Skeletal muscle tissue (tissue), 4 donors: ENCODE measurements around the gene GDF10. TPM values are rescaled to one million over a fixed set of nuclear protein-coding genes. Genes with fewer than 3 reads are reported as not detected.

ENCODE experiments used
- H3K27ac ChIP-seq: one replicate; pipeline ENCODE4 v1.7.0; 2013; ENCODE audit warnings: mild to moderate bottlenecking, low read depth, low read length, inconsistent platforms
- H3K27me3 ChIP-seq, 3 donors: one replicate each; pipeline ENCODE4 v1.7.0; 2013; ENCODE audit warnings: low read length in 3 of 3; ENCODE audit not compliant: control insufficient read depth in 3 of 3, insufficient read depth in 3 of 3
- H3K36me3 ChIP-seq, 3 donors: one replicate each; pipeline ENCODE4 v1.7.0; 2013; ENCODE audit warnings: low read length in 3 of 3; ENCODE audit not compliant: control insufficient read depth in 3 of 3, insufficient read depth in 3 of 3
- H3K4me1 ChIP-seq, 3 donors: one replicate each; pipeline ENCODE4 v1.7.0; 2013; ENCODE audit warnings: low read length in 3 of 3, mild to moderate bottlenecking in 3 of 3; ENCODE audit not compliant: control insufficient read depth in 3 of 3, insufficient read depth in 3 of 3
- H3K4me3 ChIP-seq, 3 donors: one replicate each; pipeline ENCODE4 v1.7.0; 2013; ENCODE audit warnings: low read length in 3 of 3
- H3K9ac ChIP-seq, 3 donors: one replicate each; pipeline ENCODE4 v1.7.0; 2013; ENCODE audit warnings: low read length in 3 of 3, mild to moderate bottlenecking in 3 of 3, moderate library complexity in 2 of 3, low read depth in 1 of 3
- H3K9me3 ChIP-seq, 3 donors: one replicate each; pipeline ENCODE4 v1.7.0; 2013; ENCODE audit warnings: low read length in 3 of 3; ENCODE audit not compliant: control insufficient read depth in 3 of 3
- total RNA-seq: library from RNA; depleted of rRNA; stranded (reverse); fragments of >200 nt; gene quantifications from one replicate; pipeline ENCODE4 v1.2.3, GENCODE V29; 2014
- donor health status: Osteomylitis.

The GDF10 gene
- total RNA-seq, 1 donor from 2014 or later, result 1.0 TPM

- Histone ChIP-seq H3K36me3 (no peaks in the 10 kb centered on the region), H3K9ac (no peak overlapping the region), H3K27me3 (peaks cover 0 to 3% (median 0%) of the 10 kb centered on the region in 3 donors), H3K27ac (no peak overlapping the region), H3K4me1 (no peaks in the 10 kb centered on the region), H3K9me3 (no peaks in the 10 kb centered on the region), H3K4me3 (no peak overlapping the region)
Measured at GRCh38 chr10:47317251-47317650, 17.3 kb downstream of the GDF10 start.

DNA sequence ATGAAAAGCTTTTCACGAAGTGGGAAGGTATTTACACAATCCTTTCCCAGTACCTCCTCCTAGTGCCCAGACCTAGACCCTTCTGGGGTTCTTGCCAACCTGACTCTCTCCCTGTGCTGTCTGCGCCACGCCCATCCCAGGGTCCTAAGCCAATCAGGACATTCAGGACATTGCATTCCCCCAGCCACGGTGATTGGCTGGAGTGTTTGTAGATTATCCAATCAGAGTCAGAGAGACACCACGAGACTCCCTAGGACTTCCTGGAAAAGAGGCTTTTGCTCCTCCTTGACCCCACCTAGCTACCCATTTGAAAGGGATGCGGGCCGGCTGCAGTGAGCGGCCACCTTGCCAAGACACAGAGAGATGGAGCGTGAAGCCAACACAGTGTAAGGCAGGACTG, 18.7 kb downstream of the GDF10 start:
- H3K27me3 ChIP-seq, result peaks cover 0 to 3% (median 0%) of the 10 kb centered on the region in 3 donors
- no peaks in the 10 kb centered on the region for H3K36me3 ChIP-seq
- H3K27ac ChIP-seq, result no peak overlapping the region

GRCh38 chr10:47319784-47320183, 19.8 kb downstream of the GDF10 start:
- Histone ChIP-seq H3K9me3 (no peaks in the 10 kb centered on the region), H3K27me3 (peaks cover 0 to 3% (median 0%) of the 10 kb centered on the region in 3 donors), H3K27ac (no peak overlapping the region), H3K4me3 (no peak overlapping the region), H3K9ac (no peak overlapping the region), H3K4me1 (no peaks in the 10 kb centered on the region), H3K36me3 (no peaks in the 10 kb centered on the region)

More for the DNA sequence above, 18.7 kb downstream of the GDF10 start:
- no peaks in the 10 kb centered on the region for H3K4me1 ChIP-seq
- H3K9ac ChIP-seq, result no peak overlapping the region
- no peak overlapping the region for H3K4me3 ChIP-seq
- no peaks in the 10 kb centered on the region for H3K9me3 ChIP-seq

- peaks cover 0 to 3% (median 0%) of the 10 kb centered on the region in 3 donors for H3K27me3 ChIP-seq
- H3K36me3 ChIP-seq, result no peaks in the 10 kb centered on the region
- no peak overlapping the region for H3K27ac ChIP-seq
- no peak overlapping the region for H3K9ac ChIP-seq
- H3K4me3 ChIP-seq, result no peak overlapping the region
- H3K9me3 ChIP-seq, result no peaks in the 10 kb centered on the region
- no peaks in the 10 kb centered on the region for H3K4me1 ChIP-seq
Measured at GRCh38 chr10:47320812-47321211, 20.8 kb downstream of the GDF10 start.

DNA sequence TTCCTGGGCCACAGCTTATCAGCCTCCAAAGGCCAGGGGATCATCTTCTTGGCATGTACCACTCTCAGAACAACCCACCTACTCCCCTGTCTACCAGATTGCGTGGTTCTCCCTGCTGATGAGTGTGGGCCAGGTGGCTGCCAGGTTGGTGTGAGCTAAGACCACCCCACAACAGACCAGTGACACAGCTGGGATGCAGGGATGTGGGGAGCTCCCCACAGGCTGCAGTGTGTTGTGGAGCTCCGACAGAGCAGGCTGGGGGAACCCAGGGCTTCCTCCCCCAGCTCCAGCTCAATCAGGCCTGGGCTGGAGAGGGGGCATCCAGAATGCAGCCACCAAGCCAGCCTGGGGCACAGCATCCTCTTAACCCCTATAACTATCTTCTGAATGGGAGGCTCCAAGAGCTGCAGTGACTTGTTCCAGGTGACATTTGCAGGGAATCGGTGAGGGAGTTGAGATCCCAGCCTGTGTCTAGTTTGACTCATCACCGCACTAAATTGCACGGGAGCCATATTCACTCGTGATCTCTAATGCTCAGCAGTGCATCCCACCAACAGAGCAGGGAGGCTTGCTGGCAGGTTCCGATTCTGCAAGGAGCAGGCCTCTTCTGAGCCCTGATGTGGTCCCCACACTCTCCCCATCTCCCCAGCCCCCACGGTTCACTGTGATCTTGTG, 21.7 kb downstream of the GDF10 start:
- Histone ChIP-seq H3K27me3 (peaks cover 0 to 3% (median 0%) of the 10 kb centered on the region in 3 donors), H3K27ac (no peak overlapping the region), H3K4me1 (peaks cover under 1 to 5% (median 2%) of the 10 kb centered on the region in 3 donors), H3K36me3 (no peaks in the 10 kb centered on the region), H3K9ac (no peak overlapping the region), H3K4me3 (no peak overlapping the region), H3K9me3 (no peaks in the 10 kb centered on the region)

DNA sequence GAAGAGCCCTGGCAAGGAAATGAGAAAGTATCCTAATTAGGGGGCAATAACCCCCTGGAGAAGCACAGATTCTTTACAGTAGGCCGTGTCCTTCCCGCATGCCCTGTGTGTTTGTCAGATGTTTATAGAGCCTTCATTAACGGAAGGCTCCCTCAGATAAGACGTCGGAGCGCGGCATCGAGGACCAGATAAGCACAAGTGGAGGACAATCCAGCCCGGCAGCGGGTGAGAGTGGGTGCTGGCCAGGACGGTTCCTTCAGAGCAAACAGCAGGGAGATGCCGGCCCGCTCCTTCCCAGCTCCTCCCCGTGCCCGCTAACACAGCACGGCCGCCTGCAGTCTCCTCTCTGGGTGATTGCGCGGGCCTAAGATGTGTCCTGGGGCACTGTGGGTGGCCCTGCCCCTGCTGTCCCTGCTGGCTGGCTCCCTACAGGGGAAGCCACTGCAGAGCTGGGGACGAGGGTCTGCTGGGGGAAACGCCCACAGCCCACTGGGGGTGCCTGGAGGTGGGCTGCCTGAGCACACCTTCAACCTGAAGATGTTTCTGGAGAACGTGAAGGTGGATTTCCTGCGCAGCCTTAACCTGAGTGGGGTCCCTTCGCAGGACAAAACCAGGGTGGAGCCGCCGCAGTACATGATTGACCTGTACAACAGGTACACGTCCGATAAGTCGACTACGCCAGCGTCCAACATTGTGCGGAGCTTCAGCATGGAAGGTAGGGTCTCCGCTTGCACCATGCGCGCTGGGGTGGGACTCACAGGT, 22.5 kb downstream of the GDF10 start, which contains the start of gene GDF2:
GDF2 (plus strand) TSS at position 155 of the 762 bp plus-strand sequence; CDS start at position 370, 215 bp downstream.
- H3K9ac ChIP-seq, result no peak within 1 kb of the TSS
- peaks cover 2 to 9% (median 2%) of the 10 kb centered on the region in 3 donors for H3K4me1 ChIP-seq
- H3K9me3 ChIP-seq, result no peaks in the 10 kb centered on the region
- peaks cover 0 to 3% (median 0%) of the 10 kb centered on the region in 3 donors for H3K27me3 ChIP-seq
- no peaks in the 10 kb centered on the region for H3K36me3 ChIP-seq
- no peak within 1 kb of the TSS for H3K27ac ChIP-seq
- no peak within 1 kb of the TSS for H3K4me3 ChIP-seq

- no peaks in the 10 kb centered on the region for H3K9me3 ChIP-seq
- no peaks in the 10 kb centered on the region for H3K36me3 ChIP-seq
- H3K4me1 ChIP-seq, result peaks cover 2 to 9% (median 2%) of the 10 kb centered on the region in 3 donors
- H3K27me3 ChIP-seq, result peaks cover 0 to 3% (median 0%) of the 10 kb centered on the region in 3 donors
- no peak overlapping the region for H3K9ac ChIP-seq
- H3K27ac ChIP-seq, result no peak overlapping the region
- no peak overlapping the region for H3K4me3 ChIP-seq
Measured at GRCh38 chr10:47323087-47323486, 23.1 kb downstream of the GDF10 start.

DNA sequence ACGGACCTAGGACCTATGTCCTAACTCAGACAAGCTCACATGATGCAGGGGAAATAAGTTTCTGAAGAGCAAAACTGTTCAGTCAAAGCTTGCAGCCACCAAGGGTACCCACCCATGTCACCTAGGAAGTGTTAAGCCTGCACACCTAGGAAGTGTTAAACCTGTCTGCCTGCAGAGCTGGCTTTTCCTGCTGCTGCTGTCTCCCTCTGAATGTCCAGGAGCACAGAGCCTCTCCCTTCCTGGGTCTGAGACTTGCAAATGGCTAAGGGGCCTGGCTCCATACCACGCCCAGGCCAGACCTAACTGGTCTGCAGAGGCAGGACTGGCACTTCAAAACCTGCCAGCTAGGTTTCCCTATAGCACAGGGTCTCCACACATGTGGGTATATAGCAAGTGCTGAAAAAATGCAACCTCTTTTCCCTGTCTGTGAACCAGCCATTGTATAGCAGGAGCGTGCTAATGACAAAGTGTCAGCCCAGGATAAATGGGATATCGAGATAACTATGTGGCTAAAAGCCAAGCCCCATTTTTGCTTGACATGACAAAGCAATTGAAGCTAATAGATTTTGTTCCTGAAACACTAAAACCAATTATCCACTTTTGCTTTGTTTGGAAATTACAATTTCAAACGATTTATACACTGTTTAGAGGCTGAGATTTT, 23.8 kb downstream of the GDF10 start:
- no peak overlapping the region for H3K27ac ChIP-seq
- no peaks in the 10 kb centered on the region for H3K9me3 ChIP-seq
- H3K4me1 ChIP-seq, result peaks cover 2 to 9% (median 2%) of the 10 kb centered on the region in 3 donors
- H3K27me3 ChIP-seq, result peaks cover 0 to 3% (median 0%) of the 10 kb centered on the region in 3 donors
- H3K9ac ChIP-seq, result no peak overlapping the region
- H3K36me3 ChIP-seq, result no peaks in the 10 kb centered on the region
- no peak overlapping the region for H3K4me3 ChIP-seq

- Histone ChIP-seq H3K27me3 (peaks cover 0 to 3% (median 0%) of the 10 kb centered on the region in 3 donors), H3K4me1 (peaks cover 2 to 9% (median 2%) of the 10 kb centered on the region in 3 donors), H3K36me3 (no peaks in the 10 kb centered on the region), H3K9ac (no peak overlapping the region), H3K9me3 (no peaks in the 10 kb centered on the region), H3K27ac (no peak overlapping the region), H3K4me3 (no peak overlapping the region)
Measured at GRCh38 chr10:47325303-47326291, 25.6 kb downstream of the GDF10 start.
